Fibroblast of upper back skin (primary cell): Measurements from ENCODE around the gene SHMT2.

Source experiments
- DNase-seq: peaks from one replicate; pipeline ENCODE4 v3.0.0-alpha.2; 2013

Gene SHMT2

GRCh38 chr12:57229046-57229633, 371 bp upstream of the SHMT2 start:
- no peak for DNase-seq

GRCh38 chr12:57230381-57231155, 1.1 kb downstream of the SHMT2 start:
- DNase-seq: no peak

- no peak for DNase-seq
These were observed 1.9 kb downstream of the SHMT2 start for GRCh38 chr12:57231276-57232021.

DNA sequence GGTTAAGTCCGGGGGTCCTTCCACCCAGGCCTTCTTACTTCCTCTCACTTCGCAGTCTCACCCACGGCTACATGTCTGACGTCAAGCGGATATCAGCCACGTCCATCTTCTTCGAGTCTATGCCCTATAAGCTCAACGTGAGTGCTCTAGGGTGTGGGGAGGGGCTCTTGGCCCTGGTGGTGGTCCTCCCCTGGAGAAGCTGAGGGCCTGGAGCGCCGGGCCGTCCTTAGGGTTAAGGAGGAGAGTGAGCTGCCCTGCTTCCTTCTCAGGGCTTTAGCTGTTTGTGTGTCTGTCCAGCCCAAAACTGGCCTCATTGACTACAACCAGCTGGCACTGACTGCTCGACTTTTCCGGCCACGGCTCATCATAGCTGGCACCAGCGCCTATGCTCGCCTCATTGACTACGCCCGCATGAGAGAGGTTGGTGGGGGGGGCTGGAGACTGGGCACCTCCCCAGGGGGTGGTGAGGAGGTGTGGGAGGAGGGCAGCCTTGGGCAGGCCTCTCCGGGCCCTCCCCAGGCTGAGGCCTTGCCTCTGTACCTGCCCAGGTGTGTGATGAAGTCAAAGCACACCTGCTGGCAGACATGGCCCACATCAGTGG, 2.7 kb downstream of the SHMT2 start:
- no peak for DNase-seq

GRCh38 chr12:57233357-57234232, 4.1 kb downstream of the SHMT2 start:
- DNase-seq: peak; percentile 68

DNA sequence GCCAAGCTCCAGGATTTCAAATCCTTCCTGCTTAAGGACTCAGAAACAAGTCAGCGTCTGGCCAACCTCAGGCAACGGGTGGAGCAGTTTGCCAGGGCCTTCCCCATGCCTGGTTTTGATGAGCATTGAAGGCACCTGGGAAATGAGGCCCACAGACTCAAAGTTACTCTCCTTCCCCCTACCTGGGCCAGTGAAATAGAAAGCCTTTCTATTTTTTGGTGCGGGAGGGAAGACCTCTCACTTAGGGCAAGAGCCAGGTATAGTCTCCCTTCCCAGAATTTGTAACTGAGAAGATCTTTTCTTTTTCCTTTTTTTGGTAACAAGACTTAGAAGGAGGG, 4.7 kb downstream of the SHMT2 start:
- DNase-seq: no peak

DNA sequence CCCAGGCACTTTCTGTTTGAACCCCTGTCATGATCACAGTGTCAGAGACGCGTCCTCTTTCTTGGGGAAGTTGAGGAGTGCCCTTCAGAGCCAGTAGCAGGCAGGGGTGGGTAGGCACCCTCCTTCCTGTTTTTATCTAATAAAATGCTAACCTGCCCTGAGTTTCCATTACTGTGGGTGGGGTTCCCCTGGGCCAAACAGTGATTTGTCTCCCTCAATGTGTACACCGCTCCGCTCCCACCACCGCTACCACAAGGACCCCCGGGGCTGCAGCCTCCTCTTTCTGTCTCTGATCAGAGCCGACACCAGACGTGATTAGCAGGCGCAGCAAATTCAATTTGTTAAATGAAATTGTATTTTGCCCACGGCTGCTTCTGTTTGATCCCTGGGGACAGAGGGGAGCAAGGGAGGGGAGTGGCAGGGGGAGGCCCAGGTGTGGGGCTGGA, 5.1 kb downstream of the SHMT2 start:
- DNase-seq: no peak

DNA sequence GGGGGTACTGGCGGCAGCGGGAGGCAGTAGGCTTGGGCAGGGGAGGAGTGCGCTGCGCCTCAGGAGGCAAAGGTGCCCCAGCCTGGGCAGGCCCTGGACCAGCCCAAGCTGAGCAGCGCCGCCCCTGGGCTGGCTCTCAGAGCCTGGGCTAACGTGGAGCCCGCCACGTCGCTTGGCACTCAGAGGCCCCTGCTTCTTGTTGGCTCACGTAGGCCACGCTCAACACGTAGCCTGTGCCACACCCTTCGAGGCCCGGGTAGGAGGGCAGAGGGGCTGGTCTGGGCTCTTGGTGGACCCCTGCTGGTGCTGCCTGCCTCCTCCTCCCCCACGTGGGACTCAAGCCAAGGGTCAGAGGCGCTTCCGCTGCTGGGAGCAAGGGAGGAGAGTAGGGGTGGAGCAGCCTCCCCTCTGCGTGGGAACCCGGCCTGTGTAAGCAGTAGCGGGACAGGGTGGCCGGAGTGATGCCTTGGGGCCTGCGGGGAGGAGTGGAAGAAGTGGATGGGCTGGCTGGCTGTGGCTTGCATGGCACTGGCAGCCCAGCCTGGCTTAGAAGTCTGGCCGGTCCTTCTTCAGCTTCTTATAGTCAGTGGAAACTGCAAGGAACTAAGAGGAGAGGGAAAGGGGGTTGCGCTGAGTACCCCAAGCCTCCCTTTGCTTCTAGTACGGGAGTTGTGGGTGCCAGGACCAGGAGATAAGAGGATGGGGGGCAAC, 5.7 kb downstream of the SHMT2 start:
- peak; percentile 69 for DNase-seq

DNA sequence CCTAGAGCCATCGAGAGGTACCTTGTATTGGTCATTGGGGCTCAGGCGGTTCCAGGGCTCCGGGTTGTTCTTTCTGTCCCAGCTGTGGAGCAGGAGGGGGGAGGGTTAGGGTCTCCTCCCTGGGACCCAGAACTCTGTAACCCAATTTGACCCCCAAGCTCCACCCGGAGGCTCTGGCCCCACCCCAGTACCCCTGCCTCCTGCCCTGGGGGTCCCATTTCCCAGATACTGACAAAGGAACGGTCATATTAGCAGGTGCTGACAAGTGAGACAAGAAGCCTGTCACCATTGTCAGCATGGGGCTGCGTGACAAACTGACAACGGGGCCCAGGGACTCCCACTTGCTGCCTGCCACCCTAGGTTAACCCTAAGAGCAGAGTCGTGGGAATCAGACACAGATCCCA, 6.2 kb downstream of the SHMT2 start:
- no peak for DNase-seq

DNA sequence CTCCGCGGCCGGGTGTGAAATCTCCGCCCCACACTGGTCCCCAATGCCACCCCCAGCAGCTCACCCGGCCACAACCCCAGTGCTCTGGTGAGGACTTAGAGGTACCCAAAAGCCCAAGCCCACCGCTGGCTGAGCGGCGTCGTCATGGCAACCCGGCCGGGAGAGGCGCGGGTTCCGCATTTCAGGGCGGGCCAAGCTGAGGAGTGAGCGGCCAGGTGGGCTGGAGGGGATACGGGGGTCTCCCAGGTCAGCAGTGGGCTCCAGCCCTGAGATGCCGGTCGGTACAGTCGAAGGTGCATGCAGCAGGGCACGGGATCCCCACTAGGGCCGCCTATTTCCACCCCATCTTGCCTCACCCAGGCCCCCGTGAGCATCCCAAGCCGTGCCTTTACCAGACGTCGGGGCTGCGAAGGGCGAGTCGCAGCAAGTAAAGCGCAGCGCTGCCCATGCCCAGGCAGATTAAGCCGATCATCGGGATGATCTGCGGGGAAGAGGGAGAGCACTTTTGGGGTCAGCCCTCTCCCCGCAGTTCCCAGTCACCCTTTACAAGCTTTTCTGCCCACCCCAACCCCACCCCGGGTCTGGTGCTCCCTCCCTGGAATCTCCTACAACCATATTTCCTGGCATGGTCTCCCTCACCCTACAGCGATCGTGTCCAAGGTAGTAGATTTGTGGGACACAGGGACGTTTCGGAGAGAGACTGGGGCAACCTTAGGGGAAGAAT, 6.9 kb downstream of the SHMT2 start:
- no peak for DNase-seq

DNA sequence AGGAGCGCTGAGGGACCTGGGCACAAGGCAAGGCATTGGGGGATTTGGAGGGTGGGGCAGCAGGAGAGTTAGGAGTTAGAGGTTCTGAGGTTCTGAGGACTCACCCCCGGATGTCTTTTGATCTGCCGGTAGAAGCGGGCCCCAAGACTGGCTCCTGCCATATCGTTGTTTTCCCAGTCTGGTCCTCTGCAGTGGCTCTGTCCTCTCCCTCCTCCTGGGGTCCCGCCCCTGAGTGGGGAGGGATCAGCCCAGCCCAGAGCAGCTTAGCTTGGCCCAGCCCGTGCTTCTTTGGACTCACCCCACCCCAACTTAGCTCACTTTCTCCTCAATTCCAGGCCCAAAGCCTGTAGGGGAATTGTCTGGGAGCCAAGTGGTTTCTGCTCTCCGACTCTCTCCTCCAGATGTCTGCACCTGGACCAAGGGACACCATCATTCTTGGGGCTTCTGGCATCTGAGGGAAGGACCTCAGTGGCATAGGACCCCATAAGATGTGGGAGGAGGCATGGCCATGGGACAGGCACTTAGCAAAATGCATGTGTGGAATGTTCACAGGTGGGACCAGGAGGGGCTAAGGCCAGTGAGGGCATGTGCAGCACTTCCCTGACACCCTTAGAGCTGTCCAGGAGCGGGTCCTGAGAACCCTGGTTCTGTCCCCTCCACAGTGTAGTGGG, 7.5 kb downstream of the SHMT2 start:
- peak; percentile 49 for DNase-seq

- no peak for DNase-seq
These were observed 8.1 kb downstream of the SHMT2 start for GRCh38 chr12:57237596-57237931.

GRCh38 chr12:57237932-57238853, 8.7 kb downstream of the SHMT2 start:
- DNase-seq: no peak

DNA sequence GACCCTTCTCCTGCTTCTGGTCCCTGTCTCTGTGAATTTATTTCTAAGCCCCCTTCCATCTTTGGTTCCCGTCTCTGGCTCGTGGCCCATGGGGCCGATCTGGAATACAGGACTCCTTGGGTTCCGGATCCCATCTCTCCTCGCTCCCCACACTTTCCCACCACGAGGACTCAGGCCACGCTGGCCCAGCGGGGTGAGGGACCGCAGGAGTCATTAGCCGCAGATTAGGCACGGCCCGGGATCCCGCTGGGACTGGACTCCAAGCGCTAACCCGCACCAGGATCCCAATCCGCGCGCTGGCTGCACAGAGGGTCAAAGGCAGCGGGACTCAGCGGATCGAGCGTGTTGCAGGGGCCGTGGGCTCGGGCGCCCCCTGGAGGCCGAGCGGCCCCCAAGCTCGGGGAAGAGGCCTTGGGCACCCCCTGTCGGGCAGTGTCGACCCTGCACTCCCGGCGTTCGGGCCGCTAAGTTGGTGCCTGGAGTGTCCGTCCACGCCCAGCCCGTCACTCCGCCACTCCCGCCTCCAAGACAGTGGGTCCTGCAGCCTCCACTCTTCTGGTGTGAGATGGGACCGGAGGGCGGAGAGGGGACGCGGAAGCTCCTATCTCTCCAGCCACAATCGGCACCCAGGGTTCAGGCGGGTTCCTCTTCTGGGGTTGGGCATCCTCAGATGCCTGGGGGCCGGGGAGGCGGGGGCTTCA, 9.5 kb downstream of the SHMT2 start:
- DNase-seq: peak; percentile 86

- no peak for DNase-seq
These were observed 10.1 kb downstream of the SHMT2 start for GRCh38 chr12:57239587-57240065.

GRCh38 chr12:57240066-57240921, 10.8 kb downstream of the SHMT2 start:
- peak; percentile 66 for DNase-seq

DNA sequence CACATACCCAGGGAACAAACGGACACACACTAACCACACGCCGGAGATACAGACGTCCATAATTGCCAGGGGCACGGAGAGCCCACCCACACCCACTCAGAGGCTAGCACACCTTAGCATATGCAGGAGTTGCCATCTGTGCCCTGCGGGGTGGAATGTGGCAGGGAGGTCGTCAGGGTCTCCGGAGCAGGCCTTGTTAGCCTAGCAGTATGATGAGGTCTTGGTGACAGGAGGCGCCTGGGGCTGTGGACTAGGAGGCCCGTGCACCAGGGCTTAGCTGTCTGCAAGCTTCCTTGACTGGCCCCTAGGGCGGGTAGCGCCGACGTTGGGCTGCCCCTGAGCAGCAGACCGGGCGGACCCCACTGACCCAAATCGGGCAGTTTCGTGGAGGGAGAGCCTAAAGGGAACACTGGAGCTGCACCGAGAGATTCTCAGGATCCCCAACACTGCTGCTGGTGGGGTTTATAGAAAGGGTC, 11.5 kb downstream of the SHMT2 start:
- no peak for DNase-seq
